Transverse colon (tissue), 4 donors: Measurements from ENCODE around the gene C19orf44. TPM values are rescaled to one million over a fixed set of nuclear protein-coding genes. Genes with fewer than 3 reads are reported as not detected.
A peak's percentile ranks its signal among the peaks of the same experiment; 100 is the strongest.

Experiments used
- DNase-seq: peaks from one replicate; pipeline ENCODE4 v3.0.0-alpha.2; 2019
- H3K27ac ChIP-seq, 4 donors: fragments of 200-600 bp; sonication (generic); 2 replicates each; pipeline ENCODE4 v1.5.1; 2016 to 2018; ENCODE audit warnings: inconsistent platforms in 4 of 4
- H3K27me3 ChIP-seq: fragments of 200-600 bp; sonication (generic); 2 replicates; pipeline ENCODE4 v1.5.1; 2017; ENCODE audit warnings: inconsistent platforms
- H3K36me3 ChIP-seq, 4 donors: fragments of 200-600 bp; sonication (generic); 2 replicates each; pipeline ENCODE4 v1.5.1; 2017 to 2019; ENCODE audit warnings: inconsistent platforms in 4 of 4
- H3K4me1 ChIP-seq, 4 donors: fragments of 200-600 bp; sonication (generic); 2 replicates each; pipeline ENCODE4 v1.5.1; 2017 to 2020; ENCODE audit warnings: inconsistent platforms in 4 of 4
- H3K4me3 ChIP-seq, 4 donors: fragments of 200-600 bp; sonication (generic); 1 replicate in 1 of 4; 2 replicates in 3 of 4; pipeline versions ENCODE4 v1.5.1 to v1.6.1; 2017 to 2019; ENCODE audit warnings: inconsistent platforms in 4 of 4
- H3K9me3 ChIP-seq, 2 donors: fragments of 200-600 bp; sonication (generic); 2 replicates each; pipeline ENCODE4 v1.5.1; 2017 to 2019; ENCODE audit warnings: inconsistent platforms in 2 of 2
- CTCF ChIP-seq, 5 experiments: fragments of 200-600 bp in 3 of 5; fragments of 450-650 bp in 2 of 5; sonication (generic) in 3 of 5; IDR thresholded peaks; 1 replicate in 2 of 5; 2 replicates in 3 of 5; pipeline ENCODE4 v1.5.1; 2016 to 2017; ENCODE audit warnings: antibody characterized with exemption in 5 of 5, inconsistent platforms in 3 of 5, mild to moderate bottlenecking in 2 of 5, moderate library complexity in 1 of 5
- EP300 ChIP-seq: sonication (generic); formaldehyde crosslinking; IDR thresholded peaks from one replicate; pipeline ENCODE4 v1.6.1; 2017; ENCODE audit warnings: antibody characterized with exemption, low read depth
- POLR2A ChIP-seq: fragments of 450-650 bp; IDR thresholded peaks from one replicate; pipeline ENCODE4 v1.6.1; 2016; ENCODE audit warnings: antibody characterized with exemption, mild to moderate bottlenecking, moderate library complexity
- POLR2AphosphoS5 ChIP-seq, 3 donors: sonication (generic); formaldehyde crosslinking; IDR thresholded peaks; one replicate each; pipeline ENCODE4 v1.6.1; 2016; ENCODE audit warnings: antibody characterized with exemption in 3 of 3
- WGBS, 2 donors: methylation state at CpG; one replicate each; pipeline ENCODE4 v1.1.5; 2018; ENCODE audit warnings: low coverage in 1 of 2; 5-methylcytosine and 5-hydroxymethylcytosine counted together
- in situ Hi-C, 4 donors: fragments of 200-750 bp; cut with MboI; loops; one replicate each; pipeline versions ENCODE4 v1.15.0 to v1.15.1; 2017; ENCODE audit warnings: low sequenced_read_pairs in 3 of 4, low pct_ligation_motif_present in 1 of 4, low pct_unique_long_range_greater_than_20kb in 1 of 4
- intact Hi-C: fragments of 100-400 bp; cut with DNase I; formaldehyde crosslinking; loops from one replicate; pipeline ENCODE4 v1.15.1; 2023; ENCODE audit warnings: low total_unique reads
- total RNA-seq, 4 donors: library from RNA; depleted of rRNA; stranded (reverse); fragments of >200 nt; gene quantifications; one replicate each; pipeline ENCODE4 v1.1.0, GENCODE V29; 2016

Gene C19orf44
- total RNA-seq, 4 donors from 2014 or later, result 0.20 to 6.7 (median 1.6) TPM

GRCh38 chr19:16460454-16460853 lies 35.7 kb upstream of the C19orf44 start:
- no peak for DNase-seq
- Histone ChIP-seq H3K4me1 (peaks cover 20 to 51% (median 32%) of the 10 kb centered on the region in 4 donors), H3K4me3 (no peak overlapping the region), H3K9me3 (no peaks in the 10 kb centered on the region), H3K27me3 (no peaks in the 10 kb centered on the region), H3K27ac (no peak overlapping the region), H3K36me3 (no peaks in the 10 kb centered on the region)
- intact Hi-C loops, result no loop called here
- 90 to 92% methylated on average over 7 to 8 of the region's 8 CpGs for WGBS, 2 donors
- TF ChIP-seq CTCF (IDR thresholded peaks at IDR 0.05) (no peak), EP300 (no peak), POLR2AphosphoS5 (IDR thresholded peaks at IDR 0.05) (no peak), POLR2A (no peak)
- in situ Hi-C loops, result no loop called here

- TF ChIP-seq POLR2AphosphoS5 (IDR thresholded peaks at IDR 0.05) (no peak), EP300 (no peak), CTCF (IDR thresholded peaks at IDR 0.05) (no peak), POLR2A (no peak)
- 79% methylated on average over 9 of the region's 9 CpGs; no CpG with 5 or more reads in 1 of the 2 donors for WGBS, 2 donors
- Histone ChIP-seq H3K36me3 (no peaks in the 10 kb centered on the region), H3K27ac (no peak overlapping the region), H3K9me3 (no peaks in the 10 kb centered on the region), H3K4me3 (no peak overlapping the region), H3K27me3 (no peaks in the 10 kb centered on the region), H3K4me1 (peaks cover 20 to 45% (median 29%) of the 10 kb centered on the region in 4 donors)
- intact Hi-C loops, result no loop called here
- in situ Hi-C loops, result no loop called here
- no peak for DNase-seq
Measured at GRCh38 chr19:16461630-16462051, 34.6 kb upstream of the C19orf44 start.

DNA sequence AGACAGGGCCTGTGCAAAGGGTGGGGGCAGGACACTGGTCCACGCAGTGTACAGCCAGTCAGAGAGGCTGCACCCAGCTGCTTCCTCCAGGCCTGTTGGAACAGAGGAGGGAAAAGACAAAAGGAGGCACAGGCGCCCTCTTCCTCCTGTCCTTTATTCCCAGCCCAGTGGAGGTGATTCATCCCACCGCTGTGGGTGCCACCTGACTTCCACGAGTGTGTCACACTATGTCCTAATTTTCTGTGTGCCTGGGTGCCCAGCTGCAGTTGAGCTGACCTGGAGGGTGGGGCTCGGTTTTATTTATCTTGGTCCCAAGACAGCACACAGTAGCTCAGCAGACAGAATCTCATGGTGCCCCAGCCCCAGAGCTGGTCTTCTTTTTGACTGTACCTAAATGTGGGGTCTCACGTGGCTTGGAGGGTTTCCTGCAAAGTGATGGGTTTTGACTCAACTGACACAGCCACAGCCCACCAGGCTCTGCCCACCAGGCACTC lies 33.4 kb upstream of the C19orf44 start:
- WGBS, 2 donors, result 54 to 79% methylated on average over 4 to 6 of the region's 6 CpGs
- Histone ChIP-seq H3K4me3 (no peak overlapping the region), H3K36me3 (no peaks in the 10 kb centered on the region), H3K27ac (no peak overlapping the region), H3K9me3 (no peaks in the 10 kb centered on the region), H3K4me1 (peaks cover 9 to 34% (median 18%) of the 10 kb centered on the region in 4 donors), H3K27me3 (no peaks in the 10 kb centered on the region)
- in situ Hi-C loops, result no loop called here
- intact Hi-C loops, result no loop called here
- TF ChIP-seq CTCF (IDR thresholded peaks at IDR 0.05), result no peak
- TF ChIP-seq EP300, result no peak
- TF ChIP-seq POLR2A, result no peak
- TF ChIP-seq POLR2AphosphoS5 (IDR thresholded peaks at IDR 0.05), result no peak
- peak; percentile 26 for DNase-seq

- intact Hi-C loops, result no loop called here
- no peak for DNase-seq
- Histone ChIP-seq H3K27ac (no peak overlapping the region), H3K36me3 (no peaks in the 10 kb centered on the region), H3K27me3 (no peaks in the 10 kb centered on the region), H3K4me3 (no peak overlapping the region), H3K4me1 (peaks cover 3 to 27% (median 12%) of the 10 kb centered on the region in 4 donors), H3K9me3 (no peaks in the 10 kb centered on the region)
- WGBS, 2 donors, result 89 to 90% methylated on average over 4 to 6 of the region's 6 CpGs
- TF ChIP-seq POLR2A, result no peak
- TF ChIP-seq CTCF (IDR thresholded peaks at IDR 0.05), result no peak
- no peak for TF ChIP-seq EP300
- TF ChIP-seq POLR2AphosphoS5 (IDR thresholded peaks at IDR 0.05), result no peak
- in situ Hi-C loops, result no loop called here
Measured at GRCh38 chr19:16463341-16463990, 32.7 kb upstream of the C19orf44 start.
